GM21526 (cell line): ENCODE data around the gene PFN1.
A peak's percentile ranks its signal among the peaks of the same experiment; 100 is the strongest.
"Not testable (repeated sequence)": the region's sequence is repeated elsewhere in the genome, so short reads cannot be mapped to it uniquely, and the experiment has no call there.

ENCODE experiments used
- ATAC-seq: cut with Tn5 transposase; IDR thresholded peaks from one replicate; pipeline ENCODE4 v1.9.1; 2021; ENCODE audit warnings: moderate library complexity; ENCODE audit not compliant: unreplicated experiment, low FRiP score

PFN1 gene

DNA sequence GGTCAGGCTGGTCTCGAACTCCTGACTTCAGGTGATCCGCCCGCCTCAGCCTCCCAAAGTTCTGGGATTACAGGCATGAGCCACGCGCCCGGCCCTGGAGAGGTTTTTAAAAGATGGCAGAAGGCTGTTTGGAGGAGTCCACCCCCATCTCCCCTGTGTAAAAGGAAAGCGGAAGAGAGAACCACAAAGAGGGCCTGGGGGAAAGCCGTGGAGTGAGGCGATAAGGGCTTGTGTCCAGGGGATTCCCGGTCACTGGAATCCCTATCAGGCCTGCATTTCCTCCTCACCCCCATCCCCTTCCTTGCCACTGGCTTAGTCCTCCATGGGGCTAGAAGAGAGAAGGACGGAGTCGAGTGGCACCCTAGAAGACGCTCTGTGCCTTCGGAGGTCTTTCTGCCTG, 16.4 kb downstream of the PFN1 start, which contains the start of gene GP1BA:
GP1BA (plus strand) TSS at position 315 of the 400 bp plus-strand sequence. CDS start 328 bp downstream, outside the sequence.
- no peak for ATAC-seq

DNA sequence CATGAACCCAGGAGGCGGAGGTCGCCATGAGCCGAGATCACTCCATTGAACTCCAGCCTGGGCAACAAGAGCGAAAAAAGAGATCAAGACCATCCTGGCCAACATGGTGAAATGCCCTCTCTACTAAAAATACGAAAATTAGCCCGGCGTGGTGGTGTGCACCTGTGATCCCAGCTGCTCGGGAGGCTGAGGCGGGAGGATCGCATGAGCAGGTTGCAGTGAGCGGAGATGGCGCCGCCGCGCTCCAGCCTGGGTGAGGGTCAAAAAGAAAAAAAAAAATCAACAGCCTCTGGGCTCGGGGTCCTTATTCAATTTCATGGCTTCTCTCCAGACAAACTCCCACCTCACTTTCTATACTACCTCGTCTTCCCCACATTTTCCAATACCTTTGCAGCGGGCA, 19.4 kb downstream of the PFN1 start:
- no peak for ATAC-seq

DNA sequence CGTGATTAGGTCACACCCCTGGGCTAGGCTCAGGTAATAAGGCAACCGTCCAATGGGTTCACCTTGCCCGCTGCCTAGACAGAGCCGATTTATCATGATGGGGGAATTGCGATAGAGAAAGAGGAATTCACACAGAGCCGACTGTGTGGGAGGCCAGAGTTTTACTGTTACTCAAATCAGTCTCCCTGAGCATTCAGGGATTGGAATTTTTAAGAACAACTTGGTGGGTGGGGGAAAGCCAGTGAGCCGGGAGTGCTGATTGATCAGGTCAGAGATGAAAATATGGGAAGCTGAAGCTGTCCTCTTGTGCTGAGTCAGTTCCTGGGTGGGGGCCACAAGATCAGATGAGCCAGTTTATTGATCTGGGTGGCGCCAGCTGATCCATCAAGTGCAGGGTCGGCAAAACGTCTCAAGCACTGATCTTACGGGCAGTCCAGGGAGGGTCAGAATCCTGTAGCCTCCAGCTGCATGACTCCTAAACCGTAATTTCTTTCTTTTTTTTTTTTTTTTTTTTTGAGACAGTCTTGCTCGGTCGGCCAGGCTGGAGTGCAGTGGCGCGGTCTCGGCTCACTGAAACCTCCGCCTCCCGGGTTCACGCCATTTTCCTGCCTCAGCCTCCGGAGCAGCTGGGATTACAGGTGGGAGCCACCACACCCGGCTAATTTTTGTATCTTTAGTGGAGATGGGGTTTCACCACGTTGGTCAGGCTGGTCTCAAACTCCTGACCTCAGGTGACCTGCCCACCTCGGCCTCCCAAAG, 21.6 kb downstream of the PFN1 start:
- not testable (repeated sequence) for ATAC-seq

DNA sequence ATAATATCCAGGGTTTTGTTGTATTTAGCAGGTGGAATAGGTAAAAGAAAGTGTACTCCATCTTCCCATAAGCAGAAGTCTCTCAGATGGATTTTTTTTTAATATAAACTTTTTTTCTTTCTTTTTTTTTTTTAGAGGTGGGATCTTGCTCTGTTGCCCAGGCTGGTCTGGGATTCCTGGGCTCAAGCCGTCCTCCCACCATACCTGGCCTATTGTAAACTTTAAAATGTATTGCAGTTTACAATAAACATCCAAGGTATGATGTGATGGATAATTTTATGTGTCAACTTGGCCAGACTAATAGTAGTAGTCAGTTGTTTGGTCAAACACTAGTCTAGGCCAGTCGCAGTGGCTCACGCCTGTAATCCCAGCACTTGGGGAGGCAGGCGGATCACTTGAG, 27.0 kb downstream of the PFN1 start:
- ATAC-seq: no peak

DNA sequence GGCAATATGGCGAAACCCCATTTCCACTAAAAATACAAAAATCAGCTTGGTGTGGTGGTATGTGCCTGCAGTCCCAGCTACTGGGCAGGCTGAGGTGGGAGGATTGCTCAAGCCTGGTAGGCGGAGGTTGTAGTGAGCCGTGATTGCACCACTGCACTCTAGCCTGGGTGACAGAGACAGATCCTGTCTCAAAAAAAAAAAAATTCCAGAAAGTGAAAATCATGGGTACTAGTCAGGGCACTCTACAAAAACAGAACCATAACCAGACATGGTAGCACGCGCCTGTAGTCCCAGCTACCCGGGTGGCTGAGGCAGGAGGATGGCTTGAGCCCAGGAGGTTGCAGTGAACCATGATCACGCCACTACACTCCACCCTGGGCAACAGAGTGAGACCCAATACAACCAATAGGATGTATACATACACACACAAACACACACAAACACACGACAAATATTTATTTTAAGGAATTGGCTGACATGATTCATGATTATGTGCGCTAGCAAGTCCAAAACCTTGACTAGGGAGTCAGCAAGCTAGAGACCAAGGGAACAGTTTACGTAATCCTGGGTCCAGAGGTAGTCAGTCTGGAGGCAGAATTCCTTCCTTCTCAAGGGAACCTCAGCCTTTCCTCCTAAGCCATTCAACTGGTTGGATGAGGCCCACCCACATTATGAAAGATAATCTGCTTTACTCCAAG, 27.8 kb downstream of the PFN1 start:
- ATAC-seq: no peak

DNA sequence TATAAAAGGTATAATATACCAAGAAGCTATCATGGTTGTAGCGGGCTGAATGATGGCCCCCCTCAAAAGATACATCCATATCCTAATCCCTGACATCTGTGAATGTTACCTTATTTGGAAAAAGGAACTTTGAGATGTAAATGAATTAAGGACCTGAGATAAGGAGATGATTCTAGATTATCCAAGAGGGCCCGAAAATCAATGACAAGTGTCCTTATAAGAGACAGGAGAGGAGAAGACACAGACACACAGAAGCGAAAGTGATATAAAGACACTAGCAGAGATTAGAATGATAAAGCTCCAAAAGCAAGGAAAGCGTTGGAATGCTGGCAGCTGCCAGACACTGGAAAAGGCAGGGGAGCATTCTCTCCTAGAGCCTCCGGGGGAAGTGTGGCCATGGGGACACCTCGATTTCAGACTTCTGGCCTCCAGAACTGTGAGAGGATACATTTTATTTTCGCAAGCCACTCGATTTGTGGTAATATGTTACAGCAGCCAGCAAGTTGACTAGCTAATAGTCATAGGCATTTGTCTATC, 28.8 kb downstream of the PFN1 start:
- ATAC-seq: no peak

DNA sequence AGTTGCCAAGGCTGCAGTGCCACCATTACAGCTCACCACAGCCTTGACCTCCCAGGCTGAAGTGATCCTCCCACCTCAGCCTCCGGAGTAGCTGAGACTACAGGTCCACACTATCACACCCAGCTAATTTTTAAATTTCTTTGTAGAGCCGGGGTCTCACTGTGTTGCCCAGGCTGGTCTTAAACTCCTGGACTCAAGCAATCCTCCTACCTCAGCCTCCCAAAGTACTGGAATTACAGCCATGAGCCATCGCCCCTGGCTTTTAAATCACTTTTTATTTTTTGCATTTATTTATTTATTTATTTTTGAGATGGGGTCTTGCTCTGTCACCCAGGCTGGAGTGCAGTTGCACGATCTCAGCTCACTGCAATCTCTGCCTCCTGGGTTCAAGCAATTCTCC, 33.8 kb downstream of the PFN1 start:
- not testable (repeated sequence) for ATAC-seq

DNA sequence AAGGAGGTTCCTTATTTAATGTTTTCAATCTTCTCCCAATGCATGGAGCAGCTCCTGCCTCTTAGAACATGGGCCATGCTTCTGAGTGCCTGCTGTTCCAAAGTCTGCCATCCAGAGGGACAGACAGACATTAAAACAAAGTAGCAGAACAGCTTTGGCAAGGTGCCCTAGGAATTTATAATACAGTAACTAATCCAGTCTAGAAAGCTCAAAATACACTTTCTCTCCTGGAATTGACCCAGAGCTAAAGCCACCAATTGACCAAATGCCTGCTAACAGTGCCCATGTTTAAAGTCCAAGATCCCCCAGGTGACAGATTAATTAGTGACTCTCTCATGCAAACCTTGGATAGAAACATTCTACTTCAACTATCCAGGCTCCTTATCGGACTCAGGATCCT, 34.3 kb downstream of the PFN1 start:
- ATAC-seq: no peak

DNA sequence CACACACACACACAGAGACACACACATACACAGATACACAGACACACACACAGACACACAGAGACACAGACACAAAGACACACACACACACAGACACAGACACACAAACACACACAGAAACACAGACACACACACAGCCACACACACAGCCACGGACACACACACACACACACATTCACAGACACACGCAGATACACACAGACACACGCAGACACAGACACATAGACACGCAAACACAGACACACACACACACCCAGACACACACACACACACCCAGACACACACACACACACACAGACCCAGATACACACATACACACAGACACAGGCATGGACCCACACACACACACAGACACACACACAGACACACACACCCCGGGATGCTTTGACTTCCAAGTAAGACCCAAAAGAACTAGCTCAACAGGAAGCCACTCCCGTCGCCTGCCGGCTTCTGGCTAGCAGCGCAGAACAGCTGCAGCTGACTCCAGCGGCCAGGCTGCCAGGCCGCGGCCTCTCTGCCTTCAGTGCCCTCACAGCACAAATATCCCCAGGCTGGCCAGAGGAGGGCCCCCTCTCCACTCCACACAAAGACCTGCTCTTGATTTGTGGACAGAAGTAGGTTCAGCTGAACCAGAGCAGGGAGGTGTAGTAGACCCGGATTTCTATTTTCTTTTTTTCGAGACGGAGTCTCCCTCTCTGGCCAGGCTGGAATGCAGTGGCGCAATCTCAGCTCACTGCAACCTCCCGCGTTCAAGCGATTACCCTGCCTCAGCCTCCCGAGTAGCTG, 39.4 kb downstream of the PFN1 start:
- no peak for ATAC-seq

DNA sequence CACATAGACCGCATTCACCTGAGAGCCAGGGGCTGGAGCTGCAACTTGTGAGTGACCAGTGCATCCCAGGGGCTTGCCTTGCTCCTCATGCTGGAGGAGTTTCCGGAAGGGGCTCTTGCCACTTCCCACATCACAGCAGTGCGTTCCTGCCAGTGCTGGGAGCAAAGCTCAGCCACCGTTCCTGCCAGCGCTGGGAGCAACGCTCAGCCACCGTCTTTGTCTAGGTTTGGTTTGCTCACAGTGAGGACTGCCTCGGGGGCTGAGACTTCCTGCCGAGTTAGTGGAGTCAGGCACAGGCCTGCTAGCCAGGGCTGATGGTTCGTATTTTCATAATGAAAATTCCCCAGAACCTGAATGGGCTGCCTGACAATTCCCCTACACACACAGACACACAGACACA, 40.0 kb downstream of the PFN1 start:
- no peak for ATAC-seq

DNA sequence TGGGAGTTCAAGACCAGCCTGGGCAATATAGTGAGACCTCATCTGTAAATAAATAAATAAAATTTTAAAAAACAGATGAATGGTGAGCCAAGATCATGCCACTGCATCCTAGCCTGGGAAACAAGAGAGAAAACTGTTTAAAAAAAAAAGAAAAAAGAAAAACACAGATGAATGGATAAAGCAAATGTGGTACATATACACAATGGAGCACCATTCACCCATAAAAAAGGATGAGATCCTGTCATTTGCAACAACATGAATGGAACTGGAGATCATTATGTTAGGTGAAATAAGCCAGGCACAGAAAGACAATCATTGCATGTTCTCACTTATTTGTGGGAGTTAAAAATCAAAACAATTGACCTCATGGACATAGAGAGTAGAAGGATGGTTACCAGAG, 41.7 kb downstream of the PFN1 start:
- ATAC-seq: not testable (repeated sequence)

DNA sequence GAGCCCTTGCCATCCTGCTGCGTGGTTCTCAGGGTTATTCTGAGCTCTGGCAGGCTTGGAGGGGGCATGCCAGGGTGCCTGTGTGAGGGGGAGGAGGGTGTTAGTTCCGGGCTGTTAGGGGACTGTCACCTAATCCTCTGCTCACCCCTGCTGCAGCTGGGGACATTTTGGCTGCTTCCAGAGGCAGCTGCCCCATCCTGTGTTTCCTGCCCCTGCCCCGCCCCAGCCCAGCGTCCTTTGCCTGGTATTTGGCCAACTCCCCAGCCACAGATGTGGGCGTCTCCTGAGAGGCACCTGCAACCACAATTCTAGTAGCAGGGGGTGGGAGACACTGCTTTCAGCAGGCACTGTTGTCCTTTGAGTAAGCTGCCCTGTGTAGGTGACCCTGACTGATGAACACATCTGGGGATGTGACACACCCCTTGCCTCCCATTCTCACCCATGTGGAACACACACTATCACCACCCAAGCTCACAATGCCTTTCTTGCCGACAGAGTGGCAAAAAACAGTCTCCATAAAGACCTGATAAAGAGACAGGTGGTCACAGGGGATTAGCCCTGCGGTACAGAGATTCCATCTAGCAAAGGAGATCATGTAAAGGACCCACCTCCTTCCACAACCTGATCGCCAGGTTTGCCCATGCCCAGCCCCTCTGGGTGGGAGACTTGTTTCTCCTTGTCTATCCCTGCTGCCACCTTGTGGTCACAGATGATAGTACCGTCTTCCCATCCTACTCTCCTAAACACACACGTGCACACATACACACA, 45.1 kb downstream of the PFN1 start, which contains the start of gene CHRNE:
CHRNE (minus strand) TSS at position 48 of the 768 bp plus-strand sequence; CDS start at position 13, 35 bp downstream.
- no peak for ATAC-seq

DNA sequence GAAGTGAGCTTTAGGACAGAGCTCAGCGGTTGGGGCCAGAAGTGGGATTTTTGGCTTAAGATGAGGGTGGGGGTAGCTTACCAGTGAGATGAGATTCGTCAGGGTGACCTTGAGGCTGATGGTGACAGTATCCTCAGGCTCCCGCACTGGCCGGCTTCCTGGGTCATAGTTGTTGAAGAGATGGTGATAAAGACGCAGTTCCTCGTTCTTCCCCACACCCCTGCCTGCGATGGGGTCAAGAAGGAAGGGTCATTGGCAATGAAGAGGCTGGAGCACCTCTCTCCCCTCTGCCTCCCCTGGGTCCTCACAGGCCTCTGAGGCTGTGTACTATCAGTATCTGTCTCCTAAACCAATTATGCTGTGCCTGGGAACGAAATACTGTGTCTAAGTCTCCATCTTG, 45.8 kb downstream of the PFN1 start:
- no peak for ATAC-seq

DNA sequence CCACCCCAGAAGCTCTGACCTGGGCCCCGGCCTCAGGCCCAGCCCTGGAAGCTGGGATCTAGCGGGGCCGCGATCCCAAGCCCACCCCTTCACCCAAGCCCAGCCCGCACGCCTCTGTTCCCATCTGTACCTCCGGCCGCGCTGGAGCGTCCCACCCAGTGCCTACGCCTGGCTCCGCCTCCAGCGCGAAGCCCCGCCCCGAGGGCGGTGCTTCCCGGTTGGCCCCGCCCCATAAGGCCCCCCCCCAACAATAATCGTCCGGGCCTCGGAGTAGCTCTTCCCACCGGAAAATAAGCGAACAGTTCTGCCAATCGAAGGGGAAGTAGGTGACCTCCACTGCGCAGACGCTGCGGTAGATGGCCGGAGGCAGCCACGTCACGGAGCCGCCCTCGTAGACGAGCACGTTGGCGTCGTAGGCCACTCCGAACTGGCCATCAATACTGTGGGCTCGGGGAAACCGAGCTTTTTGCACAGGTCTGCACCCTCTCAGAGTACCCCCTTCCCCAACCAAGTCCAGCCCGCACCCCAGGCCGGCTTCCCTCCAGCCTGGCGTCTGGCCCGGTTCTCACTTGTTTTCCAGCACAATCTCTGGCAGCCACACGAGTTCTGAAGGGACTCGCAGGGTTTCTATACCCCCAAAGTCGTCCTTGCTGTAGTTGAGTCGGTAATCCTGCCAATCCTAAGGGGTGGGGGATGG, 46.5 kb downstream of the PFN1 start:
- ATAC-seq: no peak

DNA sequence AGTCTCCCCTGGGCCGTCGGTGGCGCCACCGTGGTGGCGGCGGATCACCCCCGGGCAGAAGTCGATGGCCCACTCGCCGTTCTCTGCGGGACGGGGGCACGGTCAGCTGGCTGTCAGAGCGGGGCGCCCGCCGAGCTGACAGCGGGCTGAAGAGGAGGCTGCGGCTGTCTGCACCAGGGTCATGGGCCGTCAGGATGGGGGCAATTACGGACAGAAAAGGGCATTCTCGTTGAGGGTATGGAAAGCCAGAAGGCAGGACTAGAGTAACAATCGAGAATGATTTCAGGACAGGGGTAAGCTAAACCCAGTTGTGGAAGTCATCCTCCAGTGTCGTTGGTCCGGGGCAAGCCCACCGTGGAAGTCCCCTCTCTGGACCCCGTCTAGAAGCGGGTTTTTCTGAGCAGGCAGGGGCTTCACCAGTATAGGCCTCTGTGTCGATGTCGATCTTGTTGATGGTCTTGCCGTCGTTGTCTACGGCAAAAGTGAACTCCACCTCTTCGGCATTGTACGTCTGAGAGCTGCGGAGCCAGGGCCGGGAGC, 47.2 kb downstream of the PFN1 start:
- ATAC-seq: no peak

DNA sequence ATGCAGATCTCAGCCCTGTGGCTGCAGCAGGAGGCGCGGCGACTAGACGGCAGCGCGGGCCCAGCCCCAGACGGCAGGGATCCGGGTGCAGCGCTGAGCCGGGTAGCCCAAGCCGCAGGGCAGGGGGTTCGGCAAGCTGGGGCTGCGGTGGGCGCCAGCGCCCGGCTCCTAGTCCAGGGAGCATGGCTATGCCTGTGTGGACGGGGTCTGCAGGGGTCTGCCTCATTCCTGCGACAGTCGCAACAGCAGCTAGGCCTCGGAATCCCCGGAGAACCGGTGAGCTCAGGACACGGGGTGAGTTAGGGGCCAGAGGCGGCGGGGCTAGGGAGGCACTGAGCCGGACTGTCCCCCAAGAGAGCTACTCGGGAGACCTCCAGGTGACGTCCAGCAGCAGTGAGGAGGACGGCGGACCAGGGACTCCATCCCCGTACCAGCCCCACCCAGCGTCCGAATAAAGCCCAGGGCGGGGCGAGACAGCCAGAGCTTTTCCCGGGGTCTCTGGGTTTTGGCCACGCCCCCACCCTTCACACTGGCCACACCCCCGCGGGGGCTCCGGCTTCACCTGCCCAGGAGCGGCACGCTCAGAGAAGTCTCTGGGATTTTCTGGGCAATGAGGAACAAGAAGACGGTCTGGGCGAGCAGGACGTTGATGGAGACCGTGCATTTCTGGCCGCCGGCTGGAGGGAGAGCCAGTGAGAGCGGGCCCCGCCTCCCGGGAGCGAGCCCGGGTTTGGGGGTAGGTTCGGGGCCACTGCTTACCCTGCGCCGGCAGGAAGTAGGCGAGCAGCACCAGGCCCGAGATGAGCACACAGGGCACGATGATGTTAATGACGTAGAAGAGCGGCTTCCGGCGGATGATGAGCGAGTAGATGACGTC, 47.9 kb downstream of the PFN1 start:
- no peak for ATAC-seq

DNA sequence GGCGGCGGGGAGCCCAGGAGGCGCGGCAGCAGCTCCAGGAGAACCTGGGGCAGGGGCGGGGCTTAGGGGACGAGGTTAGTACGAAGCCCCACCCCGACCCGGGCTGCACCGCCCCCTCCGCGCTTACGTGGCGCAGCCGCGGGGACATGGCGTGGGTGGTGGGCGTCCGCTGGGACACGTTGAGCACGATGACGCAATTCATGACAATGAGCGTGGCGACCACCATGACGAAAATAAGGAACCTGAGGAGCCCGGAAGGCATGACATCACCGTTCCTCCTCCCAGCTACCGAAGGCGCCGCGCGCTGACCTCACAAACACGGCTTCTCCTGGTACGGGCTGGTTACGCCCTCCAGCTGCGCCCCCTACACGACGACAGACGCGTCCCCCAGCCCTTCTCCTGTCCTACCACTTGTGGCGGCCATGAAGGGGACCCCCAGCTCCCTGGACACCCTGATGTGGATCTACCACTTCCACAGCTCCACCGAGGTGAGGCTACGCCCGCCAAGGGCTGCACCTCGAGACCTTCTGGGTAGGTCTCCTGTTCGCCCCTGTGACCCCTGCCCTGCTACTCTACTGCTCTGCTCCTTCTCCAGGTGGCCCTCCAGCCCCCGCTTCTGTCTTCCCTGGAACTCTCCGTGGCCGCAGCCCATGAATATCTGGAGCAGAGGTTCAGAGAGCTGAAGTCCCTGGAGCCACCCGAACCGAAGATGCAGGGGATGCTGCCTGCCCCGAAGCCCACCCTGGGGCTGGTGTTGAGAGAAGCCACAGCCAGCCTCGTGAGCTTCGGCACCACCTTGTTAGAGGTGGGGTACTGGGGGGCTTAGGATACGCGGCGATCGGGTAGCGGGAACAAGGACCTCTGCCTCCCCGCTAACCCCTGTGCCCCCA, 48.7 kb downstream of the PFN1 start, which contains the start of gene C17orf107:
C17orf107 (plus strand) TSS at position 196 of the 890 bp plus-strand sequence; CDS start at position 423, 227 bp downstream.
- ATAC-seq: peak; percentile 39
